Measurements from ENCODE around the gene ARID1B. TPM values are rescaled to one million over a fixed set of nuclear protein-coding genes. Genes with fewer than 3 reads are reported as not detected.

ARID1B gene
- total and polyA plus RNA-seq, 9 of the 15 experiments (the other 6 are each of a cell fraction or from before 2014, with no cell fraction given): 12.5 to 50.5 (median 25.8) TPM

- TF ChIP-seq, protein P1, sequence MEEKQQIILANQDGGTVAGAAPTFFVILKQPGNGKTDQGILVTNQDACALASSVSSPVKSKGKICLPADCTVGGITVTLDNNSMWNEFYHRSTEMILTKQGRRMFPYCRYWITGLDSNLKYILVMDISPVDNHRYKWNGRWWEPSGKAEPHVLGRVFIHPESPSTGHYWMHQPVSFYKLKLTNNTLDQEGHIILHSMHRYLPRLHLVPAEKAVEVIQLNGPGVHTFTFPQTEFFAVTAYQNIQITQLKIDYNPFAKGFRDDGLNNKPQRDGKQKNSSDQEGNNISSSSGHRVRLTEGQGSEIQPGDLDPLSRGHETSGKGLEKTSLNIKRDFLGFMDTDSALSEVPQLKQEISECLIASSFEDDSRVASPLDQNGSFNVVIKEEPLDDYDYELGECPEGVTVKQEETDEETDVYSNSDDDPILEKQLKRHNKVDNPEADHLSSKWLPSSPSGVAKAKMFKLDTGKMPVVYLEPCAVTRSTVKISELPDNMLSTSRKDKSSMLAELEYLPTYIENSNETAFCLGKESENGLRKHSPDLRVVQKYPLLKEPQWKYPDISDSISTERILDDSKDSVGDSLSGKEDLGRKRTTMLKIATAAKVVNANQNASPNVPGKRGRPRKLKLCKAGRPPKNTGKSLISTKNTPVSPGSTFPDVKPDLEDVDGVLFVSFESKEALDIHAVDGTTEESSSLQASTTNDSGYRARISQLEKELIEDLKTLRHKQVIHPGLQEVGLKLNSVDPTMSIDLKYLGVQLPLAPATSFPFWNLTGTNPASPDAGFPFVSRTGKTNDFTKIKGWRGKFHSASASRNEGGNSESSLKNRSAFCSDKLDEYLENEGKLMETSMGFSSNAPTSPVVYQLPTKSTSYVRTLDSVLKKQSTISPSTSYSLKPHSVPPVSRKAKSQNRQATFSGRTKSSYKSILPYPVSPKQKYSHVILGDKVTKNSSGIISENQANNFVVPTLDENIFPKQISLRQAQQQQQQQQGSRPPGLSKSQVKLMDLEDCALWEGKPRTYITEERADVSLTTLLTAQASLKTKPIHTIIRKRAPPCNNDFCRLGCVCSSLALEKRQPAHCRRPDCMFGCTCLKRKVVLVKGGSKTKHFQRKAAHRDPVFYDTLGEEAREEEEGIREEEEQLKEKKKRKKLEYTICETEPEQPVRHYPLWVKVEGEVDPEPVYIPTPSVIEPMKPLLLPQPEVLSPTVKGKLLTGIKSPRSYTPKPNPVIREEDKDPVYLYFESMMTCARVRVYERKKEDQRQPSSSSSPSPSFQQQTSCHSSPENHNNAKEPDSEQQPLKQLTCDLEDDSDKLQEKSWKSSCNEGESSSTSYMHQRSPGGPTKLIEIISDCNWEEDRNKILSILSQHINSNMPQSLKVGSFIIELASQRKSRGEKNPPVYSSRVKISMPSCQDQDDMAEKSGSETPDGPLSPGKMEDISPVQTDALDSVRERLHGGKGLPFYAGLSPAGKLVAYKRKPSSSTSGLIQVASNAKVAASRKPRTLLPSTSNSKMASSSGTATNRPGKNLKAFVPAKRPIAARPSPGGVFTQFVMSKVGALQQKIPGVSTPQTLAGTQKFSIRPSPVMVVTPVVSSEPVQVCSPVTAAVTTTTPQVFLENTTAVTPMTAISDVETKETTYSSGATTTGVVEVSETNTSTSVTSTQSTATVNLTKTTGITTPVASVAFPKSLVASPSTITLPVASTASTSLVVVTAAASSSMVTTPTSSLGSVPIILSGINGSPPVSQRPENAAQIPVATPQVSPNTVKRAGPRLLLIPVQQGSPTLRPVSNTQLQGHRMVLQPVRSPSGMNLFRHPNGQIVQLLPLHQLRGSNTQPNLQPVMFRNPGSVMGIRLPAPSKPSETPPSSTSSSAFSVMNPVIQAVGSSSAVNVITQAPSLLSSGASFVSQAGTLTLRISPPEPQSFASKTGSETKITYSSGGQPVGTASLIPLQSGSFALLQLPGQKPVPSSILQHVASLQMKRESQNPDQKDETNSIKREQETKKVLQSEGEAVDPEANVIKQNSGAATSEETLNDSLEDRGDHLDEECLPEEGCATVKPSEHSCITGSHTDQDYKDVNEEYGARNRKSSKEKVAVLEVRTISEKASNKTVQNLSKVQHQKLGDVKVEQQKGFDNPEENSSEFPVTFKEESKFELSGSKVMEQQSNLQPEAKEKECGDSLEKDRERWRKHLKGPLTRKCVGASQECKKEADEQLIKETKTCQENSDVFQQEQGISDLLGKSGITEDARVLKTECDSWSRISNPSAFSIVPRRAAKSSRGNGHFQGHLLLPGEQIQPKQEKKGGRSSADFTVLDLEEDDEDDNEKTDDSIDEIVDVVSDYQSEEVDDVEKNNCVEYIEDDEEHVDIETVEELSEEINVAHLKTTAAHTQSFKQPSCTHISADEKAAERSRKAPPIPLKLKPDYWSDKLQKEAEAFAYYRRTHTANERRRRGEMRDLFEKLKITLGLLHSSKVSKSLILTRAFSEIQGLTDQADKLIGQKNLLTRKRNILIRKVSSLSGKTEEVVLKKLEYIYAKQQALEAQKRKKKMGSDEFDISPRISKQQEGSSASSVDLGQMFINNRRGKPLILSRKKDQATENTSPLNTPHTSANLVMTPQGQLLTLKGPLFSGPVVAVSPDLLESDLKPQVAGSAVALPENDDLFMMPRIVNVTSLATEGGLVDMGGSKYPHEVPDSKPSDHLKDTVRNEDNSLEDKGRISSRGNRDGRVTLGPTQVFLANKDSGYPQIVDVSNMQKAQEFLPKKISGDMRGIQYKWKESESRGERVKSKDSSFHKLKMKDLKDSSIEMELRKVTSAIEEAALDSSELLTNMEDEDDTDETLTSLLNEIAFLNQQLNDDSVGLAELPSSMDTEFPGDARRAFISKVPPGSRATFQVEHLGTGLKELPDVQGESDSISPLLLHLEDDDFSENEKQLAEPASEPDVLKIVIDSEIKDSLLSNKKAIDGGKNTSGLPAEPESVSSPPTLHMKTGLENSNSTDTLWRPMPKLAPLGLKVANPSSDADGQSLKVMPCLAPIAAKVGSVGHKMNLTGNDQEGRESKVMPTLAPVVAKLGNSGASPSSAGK (IDR thresholded peaks at IDR 0.05): peak; percentile 49; the same call in 1 of the 2 replicates
- TF ChIP-seq, protein P2, sequence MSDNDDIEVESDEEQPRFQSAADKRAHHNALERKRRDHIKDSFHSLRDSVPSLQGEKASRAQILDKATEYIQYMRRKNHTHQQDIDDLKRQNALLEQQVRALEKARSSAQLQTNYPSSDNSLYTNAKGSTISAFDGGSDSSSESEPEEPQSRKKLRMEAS (CRISPR knock-in tag; IDR thresholded peaks at IDR 0.05): peak; percentile 19; the same call in 1 of the 2 replicates
- TF ChIP-seq GABPA (tag; conservative IDR thresholded peaks at IDR 0.05; ENCODE audit: low read depth) (peak; percentile 68), PPARD (CRISPR knock-in tag; IDR thresholded peaks at IDR 0.05) (no peak), ASH1L (IDR thresholded peaks at IDR 0.05; ENCODE audit: borderline replicate concordance, low read depth, partially characterized antibody) (no peak), GABPB1 (CRISPR knock-in tag; IDR thresholded peaks at IDR 0.05) (peak; percentile 36; the same call in 1 of the 2 replicates), L3MBTL2 (IDR thresholded peaks at IDR 0.05) (peak; percentile 77), ZNF639 (CRISPR knock-in tag; conservative IDR thresholded peaks at IDR 0.05 in 1 of 2, IDR thresholded peaks at IDR 0.05 in 1 of 2) (no peak), SPI1 (IDR thresholded peaks at IDR 0.05; ENCODE audit: borderline replicate concordance, low read depth, low read length) (peak; percentile 34; the same call in 1 of the 2 replicates)
Observed at GRCh38 chr6:157258878-157259277, 481.7 kb downstream of the ARID1B start (continued).
